HCT116 (cell line): ENCODE measurements around the gene ASCL1. TPM values are rescaled to one million over a fixed set of nuclear protein-coding genes. Genes with fewer than 3 reads are reported as not detected.

Experiments
- CBX3 ChIP-seq: IDR thresholded peaks from 2 replicates; pipeline ENCODE4 v1.6.1; 2012; ENCODE audit warnings: low read depth
- TCF7L2 ChIP-seq: IDR thresholded peaks from 2 replicates; pipeline ENCODE4 v1.7.0; 2011; ENCODE audit warnings: borderline replicate concordance, inconsistent platforms; ENCODE audit not compliant: insufficient read depth, insufficient read length; ENCODE audit errors: extremely low read depth
- total RNA-seq: library from RNA; stranded (reverse); gene quantifications from one replicate; pipeline ENCODE4 v1.2.1, GENCODE V29; 2021; ENCODE audit not compliant: unreplicated experiment
- TF ChIP-seq, protein P1 (sequence below), 3 experiments: fragments of 200-600 bp in 1 of 3; sonication (generic) in 1 of 3; IDR thresholded peaks in 2 of 3; conservative IDR thresholded peaks in 1 of 3; 2 replicates each; pipeline ENCODE4 v1.5.1; 2012 to 2017; ENCODE audit warnings: low read depth in 2 of 3, low read length in 2 of 3, antibody characterized with exemption in 1 of 3, borderline replicate concordance in 1 of 3, control low read depth in 1 of 3, mild to moderate bottlenecking in 1 of 3, mixed read lengths in 1 of 3, mixed run types in 1 of 3, moderate library complexity in 1 of 3; ENCODE audit not compliant: insufficient read depth in 1 of 3

The ASCL1 gene
- total RNA-seq, 1 experiment from 2014 or later, result not detected

DNA sequence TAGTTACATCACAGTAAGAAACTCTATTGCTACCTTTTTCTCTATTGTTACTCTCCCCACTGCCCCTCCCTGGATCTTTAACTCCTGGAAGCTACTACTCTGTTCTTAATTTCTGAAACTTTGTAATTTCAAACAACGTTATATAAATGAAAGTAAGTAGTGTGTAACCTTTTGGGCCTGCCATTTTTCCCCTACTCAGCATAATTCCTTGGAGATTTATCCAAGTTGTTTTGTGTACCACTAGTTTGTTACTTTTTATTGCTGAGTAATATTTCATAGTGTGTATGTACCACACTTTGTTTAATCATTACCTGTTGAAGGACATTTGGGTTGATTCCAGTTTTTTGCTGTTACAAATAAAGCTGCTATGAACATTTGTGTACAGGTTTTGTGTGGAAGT is 37.9 kb downstream of the ASCL1 start (continued):
- TF ChIP-seq, protein P1, sequence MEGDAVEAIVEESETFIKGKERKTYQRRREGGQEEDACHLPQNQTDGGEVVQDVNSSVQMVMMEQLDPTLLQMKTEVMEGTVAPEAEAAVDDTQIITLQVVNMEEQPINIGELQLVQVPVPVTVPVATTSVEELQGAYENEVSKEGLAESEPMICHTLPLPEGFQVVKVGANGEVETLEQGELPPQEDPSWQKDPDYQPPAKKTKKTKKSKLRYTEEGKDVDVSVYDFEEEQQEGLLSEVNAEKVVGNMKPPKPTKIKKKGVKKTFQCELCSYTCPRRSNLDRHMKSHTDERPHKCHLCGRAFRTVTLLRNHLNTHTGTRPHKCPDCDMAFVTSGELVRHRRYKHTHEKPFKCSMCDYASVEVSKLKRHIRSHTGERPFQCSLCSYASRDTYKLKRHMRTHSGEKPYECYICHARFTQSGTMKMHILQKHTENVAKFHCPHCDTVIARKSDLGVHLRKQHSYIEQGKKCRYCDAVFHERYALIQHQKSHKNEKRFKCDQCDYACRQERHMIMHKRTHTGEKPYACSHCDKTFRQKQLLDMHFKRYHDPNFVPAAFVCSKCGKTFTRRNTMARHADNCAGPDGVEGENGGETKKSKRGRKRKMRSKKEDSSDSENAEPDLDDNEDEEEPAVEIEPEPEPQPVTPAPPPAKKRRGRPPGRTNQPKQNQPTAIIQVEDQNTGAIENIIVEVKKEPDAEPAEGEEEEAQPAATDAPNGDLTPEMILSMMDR (IDR thresholded peaks at IDR 0.05 in 2 of 3, conservative IDR thresholded peaks at IDR 0.05 in 1 of 3; ENCODE audit: borderline replicate concordance in 1 of 3, insufficient read depth in 1 of 3, low read depth in 2 of 3, low read length in 2 of 3), result no peak
- no peak for TF ChIP-seq CBX3
- no peak for TF ChIP-seq TCF7L2

Other genes starting within 250 kb of the ASCL1 start
- 2.8 TPM for gene PAH, start 40.4 kb upstream of the ASCL1 start, total RNA-seq